Astrocyte (in vitro differentiated cells and primary cell): ENCODE data around the gene TSPAN15. TPM values are rescaled to one million over a fixed set of nuclear protein-coding genes. Genes with fewer than 3 reads are reported as not detected.

Experiments used
- DNase-seq: peaks from one replicate; pipeline ENCODE4 v3.0.0-alpha.2; 2010; ENCODE audit warnings: low read depth
- FAIRE-seq: peaks from 2 replicates; lab custom pipeline; 2011; peaks lifted over from hg19 to GRCh38; lab: Jason Lieb, UNC
- H2AFZ ChIP-seq: 2 replicates; pipeline ENCODE4 v1.6.0; 2012; ENCODE audit warnings: low read depth, low read length, inconsistent platforms
- H3K27ac ChIP-seq: 2 replicates; pipeline ENCODE4 v1.5.1; 2011; ENCODE audit warnings: low read depth, low read length, inconsistent platforms
- H3K27me3 ChIP-seq: 2 replicates; pipeline ENCODE4 v1.6.0; 2011; ENCODE audit warnings: low read length, inconsistent platforms; ENCODE audit not compliant: insufficient read depth
- H3K36me3 ChIP-seq: 2 replicates; pipeline ENCODE4 v1.5.1; 2011; ENCODE audit warnings: low read length, inconsistent platforms; ENCODE audit not compliant: insufficient read depth
- H3K4me1 ChIP-seq: 2 replicates; pipeline ENCODE4 v1.5.1; 2011; ENCODE audit warnings: low read length, inconsistent platforms; ENCODE audit not compliant: insufficient read depth
- H3K4me2 ChIP-seq: 2 replicates; pipeline ENCODE4 v1.6.0; 2012; ENCODE audit warnings: low read length, inconsistent platforms
- H3K4me3 ChIP-seq: 2 replicates; pipeline ENCODE4 v1.5.1; 2011; ENCODE audit warnings: low read depth, mild to moderate bottlenecking, low read length, inconsistent platforms; ENCODE audit not compliant: insufficient read depth
- H3K79me2 ChIP-seq: 2 replicates; pipeline ENCODE4 v1.6.0; 2012; ENCODE audit warnings: mild to moderate bottlenecking, low read length, inconsistent platforms; ENCODE audit not compliant: insufficient read depth
- H3K9ac ChIP-seq: 2 replicates; pipeline ENCODE4 v1.6.0; 2012; ENCODE audit warnings: mild to moderate bottlenecking, low read length, inconsistent platforms
- H3K9me3 ChIP-seq: 2 replicates; pipeline ENCODE4 v1.5.1; 2012; ENCODE audit warnings: low read depth, mild to moderate bottlenecking, low read length, inconsistent platforms; ENCODE audit not compliant: insufficient read depth
- H4K20me1 ChIP-seq: 2 replicates; pipeline ENCODE4 v1.6.0; 2012; ENCODE audit warnings: low read length, inconsistent platforms; ENCODE audit not compliant: insufficient read depth
- H3K27ac Mint-ChIP-seq: one replicate; pipeline ENCODE4 v1.8.0; 2021; ENCODE audit warnings: mild to moderate bottlenecking, mixed read lengths; ENCODE audit not compliant: unreplicated experiment
- H3K27me3 Mint-ChIP-seq: one replicate; pipeline ENCODE4 v1.8.0; 2021; ENCODE audit warnings: low read depth, mixed read lengths; ENCODE audit not compliant: unreplicated experiment
- H3K36me3 Mint-ChIP-seq: one replicate; pipeline ENCODE4 v1.8.0; 2021; ENCODE audit warnings: low read depth, mixed read lengths; ENCODE audit not compliant: unreplicated experiment
- H3K4me1 Mint-ChIP-seq: one replicate; pipeline ENCODE4 v1.8.0; 2021; ENCODE audit warnings: low read depth, mixed read lengths; ENCODE audit not compliant: unreplicated experiment
- H3K4me3 Mint-ChIP-seq: one replicate; pipeline ENCODE4 v1.8.0; 2021; ENCODE audit warnings: mild to moderate bottlenecking, moderate library complexity, mixed read lengths; ENCODE audit not compliant: unreplicated experiment
- H3K9me3 Mint-ChIP-seq: one replicate; pipeline ENCODE4 v1.8.0; 2021; ENCODE audit warnings: mild to moderate bottlenecking, mixed read lengths; ENCODE audit not compliant: unreplicated experiment
- CTCF ChIP-seq: IDR thresholded peaks from 2 replicates; pipeline ENCODE4 v1.5.1; 2011; ENCODE audit warnings: low read depth, mild to moderate bottlenecking, inconsistent platforms, low read length, moderate library complexity; ENCODE audit not compliant: insufficient read depth
- EZH2 ChIP-seq: IDR thresholded peaks from 2 replicates; pipeline ENCODE4 v1.6.1; 2012; ENCODE audit warnings: mild to moderate bottlenecking, low read length, inconsistent platforms; ENCODE audit not compliant: insufficient read depth
- total RNA-seq: library from RNA; stranded (reverse); gene quantifications from 2 replicates; pipeline ENCODE4 v1.2.1, GENCODE V29; 2021

TSPAN15 gene
- total RNA-seq, 1 donor from 2014 or later, result 9.4 TPM

GRCh38 chr10:69457771-69458237 is 6.5 kb downstream of the TSPAN15 start:
- Histone ChIP-seq H3K79me2 (no peaks in the 10 kb centered on the region), H3K27ac (no peak overlapping the region), H3K36me3 (no peaks in the 10 kb centered on the region), H3K4me1 (no peaks in the 10 kb centered on the region), H3K9ac (no peak overlapping the region), H2AFZ (no peak overlapping the region), H3K9me3 (no peaks in the 10 kb centered on the region), H3K27me3 (no peaks in the 10 kb centered on the region), H3K4me3 (no peak overlapping the region), H3K4me2 (no peak overlapping the region), H4K20me1 (no peaks in the 10 kb centered on the region)
- H3K4me3 Mint-ChIP-seq, result no peak overlapping the region
- FAIRE-seq, result no peak
- peaks cover 26% of the 10 kb centered on the region for H3K4me1 Mint-ChIP-seq
- no peaks in the 10 kb centered on the region for H3K9me3 Mint-ChIP-seq
- no peak for DNase-seq
- no peak for TF ChIP-seq CTCF
- no peak for TF ChIP-seq EZH2
- H3K27me3 Mint-ChIP-seq, result no peaks in the 10 kb centered on the region
- no peaks in the 10 kb centered on the region for H3K36me3 Mint-ChIP-seq
- H3K27ac Mint-ChIP-seq, result peak overlapping the region; percentile 77

- no peaks in the 10 kb centered on the region for H3K9me3 ChIP-seq
- H3K27me3 ChIP-seq, result no peaks in the 10 kb centered on the region
- no peaks in the 10 kb centered on the region for H3K79me2 ChIP-seq
- no peaks in the 10 kb centered on the region for H4K20me1 ChIP-seq
- no peaks in the 10 kb centered on the region for H3K36me3 Mint-ChIP-seq
- no peak overlapping the region for H3K4me3 ChIP-seq
- TF ChIP-seq EZH2, result no peak
- H2AFZ ChIP-seq, result no peak overlapping the region
- H3K27ac Mint-ChIP-seq, result peak overlapping the region; percentile 78
- peaks cover 26% of the 10 kb centered on the region for H3K4me1 Mint-ChIP-seq
- FAIRE-seq, result no peak
- H3K4me3 Mint-ChIP-seq, result no peak overlapping the region
- no peak overlapping the region for H3K27ac ChIP-seq
- no peak for DNase-seq
- H3K4me2 ChIP-seq, result no peak overlapping the region
- H3K4me1 ChIP-seq, result no peaks in the 10 kb centered on the region
- H3K9ac ChIP-seq, result no peak overlapping the region
- no peaks in the 10 kb centered on the region for H3K27me3 Mint-ChIP-seq
- H3K36me3 ChIP-seq, result no peaks in the 10 kb centered on the region
- H3K9me3 Mint-ChIP-seq, result no peaks in the 10 kb centered on the region
Measured at GRCh38 chr10:69458430-69459100, 7.3 kb downstream of the TSPAN15 start.

- H3K9me3 ChIP-seq, result no peaks in the 10 kb centered on the region
- H3K79me2 ChIP-seq, result no peaks in the 10 kb centered on the region
- H3K4me2 ChIP-seq, result no peak overlapping the region
- H3K9ac ChIP-seq, result no peak overlapping the region
- H4K20me1 ChIP-seq, result no peaks in the 10 kb centered on the region
- Mint-ChIP-seq H3K9me3 (no peaks in the 10 kb centered on the region), H3K36me3 (no peaks in the 10 kb centered on the region), H3K4me1 (peaks cover 26% of the 10 kb centered on the region), H3K27me3 (no peaks in the 10 kb centered on the region), H3K27ac (no peak overlapping the region), H3K4me3 (no peak overlapping the region)
- no peaks in the 10 kb centered on the region for H3K36me3 ChIP-seq
- no peak overlapping the region for H3K27ac ChIP-seq
- no peak overlapping the region for H3K4me3 ChIP-seq
- H3K27me3 ChIP-seq, result no peaks in the 10 kb centered on the region
- H3K4me1 ChIP-seq, result no peaks in the 10 kb centered on the region
- no peak for FAIRE-seq
- no peak for DNase-seq
- H2AFZ ChIP-seq, result no peak overlapping the region
- TF ChIP-seq CTCF, result no peak
Measured at GRCh38 chr10:69459101-69459790, 8.0 kb downstream of the TSPAN15 start.
